ENCODE data around the gene GPR176. TPM values are rescaled to one million over a fixed set of nuclear protein-coding genes. Genes with fewer than 3 reads are reported as not detected.

The GPR176 gene
- total and polyA plus RNA-seq, 2 donors from 2014 or later = 2.9 to 7.6 TPM

- DNase-seq = no peak
- TF ChIP-seq, protein P1, sequence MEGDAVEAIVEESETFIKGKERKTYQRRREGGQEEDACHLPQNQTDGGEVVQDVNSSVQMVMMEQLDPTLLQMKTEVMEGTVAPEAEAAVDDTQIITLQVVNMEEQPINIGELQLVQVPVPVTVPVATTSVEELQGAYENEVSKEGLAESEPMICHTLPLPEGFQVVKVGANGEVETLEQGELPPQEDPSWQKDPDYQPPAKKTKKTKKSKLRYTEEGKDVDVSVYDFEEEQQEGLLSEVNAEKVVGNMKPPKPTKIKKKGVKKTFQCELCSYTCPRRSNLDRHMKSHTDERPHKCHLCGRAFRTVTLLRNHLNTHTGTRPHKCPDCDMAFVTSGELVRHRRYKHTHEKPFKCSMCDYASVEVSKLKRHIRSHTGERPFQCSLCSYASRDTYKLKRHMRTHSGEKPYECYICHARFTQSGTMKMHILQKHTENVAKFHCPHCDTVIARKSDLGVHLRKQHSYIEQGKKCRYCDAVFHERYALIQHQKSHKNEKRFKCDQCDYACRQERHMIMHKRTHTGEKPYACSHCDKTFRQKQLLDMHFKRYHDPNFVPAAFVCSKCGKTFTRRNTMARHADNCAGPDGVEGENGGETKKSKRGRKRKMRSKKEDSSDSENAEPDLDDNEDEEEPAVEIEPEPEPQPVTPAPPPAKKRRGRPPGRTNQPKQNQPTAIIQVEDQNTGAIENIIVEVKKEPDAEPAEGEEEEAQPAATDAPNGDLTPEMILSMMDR (IDR thresholded peaks at IDR 0.05; ENCODE audit: borderline replicate concordance, extremely low read depth, insufficient read depth) = no peak
- H3K9ac ChIP-seq (ENCODE audit: low read length in 3 of 3) = no peak overlapping the region
- intact Hi-C loops (cut with DNase I) = no loop called here
- H3K27me3 ChIP-seq (ENCODE audit: control insufficient read depth, insufficient read depth, low read length) = no peaks in the 10 kb centered on the region
- H3K27ac ChIP-seq (ENCODE audit: low read depth in 2 of 2, low read length in 2 of 2) = no peak overlapping the region
- no peaks in the 10 kb centered on the region for H3K9me3 ChIP-seq (ENCODE audit: control insufficient read depth in 2 of 3, insufficient read depth in 1 of 3, low read length in 3 of 3)
- no peak overlapping the region for H3K4me3 ChIP-seq (ENCODE audit: low read length in 3 of 3)
- no peaks in the 10 kb centered on the region for H3K36me3 ChIP-seq (ENCODE audit: control insufficient read depth in 2 of 3, insufficient read depth in 3 of 3, low read length in 3 of 3)
- no peaks in the 10 kb centered on the region for H3K4me1 ChIP-seq (ENCODE audit: control insufficient read depth in 2 of 3, insufficient read depth in 2 of 3, low read depth in 1 of 3, low read length in 3 of 3)
- no peak for FAIRE-seq
Observed at GRCh38 chr15:39859636-39860035, 60.4 kb downstream of the GPR176 start.

- Histone ChIP-seq H3K9me3 (ENCODE audit: control insufficient read depth in 2 of 3, insufficient read depth in 1 of 3, low read length in 3 of 3) (no peaks in the 10 kb centered on the region), H3K4me1 (ENCODE audit: control insufficient read depth in 2 of 3, insufficient read depth in 2 of 3, low read depth in 1 of 3, low read length in 3 of 3) (no peaks in the 10 kb centered on the region), H3K4me3 (ENCODE audit: low read length in 3 of 3) (no peak overlapping the region), H3K36me3 (ENCODE audit: control insufficient read depth in 2 of 3, insufficient read depth in 3 of 3, low read length in 3 of 3) (no peaks in the 10 kb centered on the region), H3K27ac (ENCODE audit: low read depth in 2 of 2, low read length in 2 of 2) (no peak overlapping the region), H3K9ac (ENCODE audit: low read length in 3 of 3) (no peak overlapping the region), H3K27me3 (ENCODE audit: control insufficient read depth, insufficient read depth, low read length) (no peaks in the 10 kb centered on the region)
- TF ChIP-seq, protein P1 (IDR thresholded peaks at IDR 0.05; ENCODE audit: borderline replicate concordance, extremely low read depth, insufficient read depth) = no peak
- intact Hi-C loops (cut with DNase I) = no loop called here
- DNase-seq (no peak), FAIRE-seq (no peak)
Observed at GRCh38 chr15:39857132-39857531, 62.9 kb downstream of the GPR176 start.

- H3K4me1 ChIP-seq (ENCODE audit: control insufficient read depth in 2 of 3, insufficient read depth in 2 of 3, low read depth in 1 of 3, low read length in 3 of 3) = no peaks in the 10 kb centered on the region
- H3K27ac ChIP-seq (ENCODE audit: low read depth in 2 of 2, low read length in 2 of 2) = no peak overlapping the region
- no peaks in the 10 kb centered on the region for H3K36me3 ChIP-seq (ENCODE audit: control insufficient read depth in 2 of 3, insufficient read depth in 3 of 3, low read length in 3 of 3)
- no peak overlapping the region for H3K9ac ChIP-seq (ENCODE audit: low read length in 3 of 3)
- FAIRE-seq = no peak
- TF ChIP-seq, protein P1 (IDR thresholded peaks at IDR 0.05; ENCODE audit: borderline replicate concordance, extremely low read depth, insufficient read depth) = no peak
- no peaks in the 10 kb centered on the region for H3K9me3 ChIP-seq (ENCODE audit: control insufficient read depth in 2 of 3, insufficient read depth in 1 of 3, low read length in 3 of 3)
- no peak overlapping the region for H3K4me3 ChIP-seq (ENCODE audit: low read length in 3 of 3)
- intact Hi-C loops (cut with DNase I) = no loop called here
- no peak for DNase-seq
- no peaks in the 10 kb centered on the region for H3K27me3 ChIP-seq (ENCODE audit: control insufficient read depth, insufficient read depth, low read length)
Observed at GRCh38 chr15:39856357-39856756, 63.7 kb downstream of the GPR176 start.

GRCh38 chr15:39855400-39855799, 64.7 kb downstream of the GPR176 start:
- Histone ChIP-seq H3K4me3 (ENCODE audit: low read length in 3 of 3) (no peak overlapping the region), H3K9me3 (ENCODE audit: control insufficient read depth in 2 of 3, insufficient read depth in 1 of 3, low read length in 3 of 3) (no peaks in the 10 kb centered on the region), H3K4me1 (ENCODE audit: control insufficient read depth in 2 of 3, insufficient read depth in 2 of 3, low read depth in 1 of 3, low read length in 3 of 3) (no peaks in the 10 kb centered on the region), H3K27ac (ENCODE audit: low read depth in 2 of 2, low read length in 2 of 2) (no peak overlapping the region), H3K9ac (ENCODE audit: low read length in 3 of 3) (no peak overlapping the region), H3K27me3 (ENCODE audit: control insufficient read depth, insufficient read depth, low read length) (no peaks in the 10 kb centered on the region), H3K36me3 (ENCODE audit: control insufficient read depth in 2 of 3, insufficient read depth in 3 of 3, low read length in 3 of 3) (no peaks in the 10 kb centered on the region)
- intact Hi-C loops (cut with DNase I) = no loop called here
- TF ChIP-seq, protein P1 (IDR thresholded peaks at IDR 0.05; ENCODE audit: borderline replicate concordance, extremely low read depth, insufficient read depth) = no peak
- DNase-seq (no peak), FAIRE-seq (no peak)

Data from kidney (tissue), 14 donors.